Panc1 (cell line): ENCODE results near the gene PTGIS.

ENCODE experiments used
- POLR2AphosphoS5 ChIP-seq: IDR thresholded peaks from 2 replicates; pipeline ENCODE4 v1.6.1; 2012; ENCODE audit warnings: mild to moderate bottlenecking, low read depth, low read length, moderate library complexity
- TCF7L2 ChIP-seq: IDR thresholded peaks from 2 replicates; pipeline ENCODE4 v1.6.1; 2011; ENCODE audit warnings: mild to moderate bottlenecking, low read depth, low read length, inconsistent platforms
- TF ChIP-seq, protein P1 (sequence below): fragments of 450-650 bp; IDR thresholded peaks from 2 replicates; pipeline ENCODE4 v1.5.1; 2017; ENCODE audit warnings: mild to moderate bottlenecking
- TF ChIP-seq, protein P2 (sequence below), 2 experiments: IDR thresholded peaks; 2 replicates each; pipeline ENCODE4 v1.6.1; 2011 to 2012; ENCODE audit warnings: low read depth in 2 of 2, control low read depth in 1 of 2, low read length in 1 of 2, mild to moderate bottlenecking in 1 of 2, moderate library complexity in 1 of 2; ENCODE audit not compliant: insufficient read depth in 1 of 2

DNA sequence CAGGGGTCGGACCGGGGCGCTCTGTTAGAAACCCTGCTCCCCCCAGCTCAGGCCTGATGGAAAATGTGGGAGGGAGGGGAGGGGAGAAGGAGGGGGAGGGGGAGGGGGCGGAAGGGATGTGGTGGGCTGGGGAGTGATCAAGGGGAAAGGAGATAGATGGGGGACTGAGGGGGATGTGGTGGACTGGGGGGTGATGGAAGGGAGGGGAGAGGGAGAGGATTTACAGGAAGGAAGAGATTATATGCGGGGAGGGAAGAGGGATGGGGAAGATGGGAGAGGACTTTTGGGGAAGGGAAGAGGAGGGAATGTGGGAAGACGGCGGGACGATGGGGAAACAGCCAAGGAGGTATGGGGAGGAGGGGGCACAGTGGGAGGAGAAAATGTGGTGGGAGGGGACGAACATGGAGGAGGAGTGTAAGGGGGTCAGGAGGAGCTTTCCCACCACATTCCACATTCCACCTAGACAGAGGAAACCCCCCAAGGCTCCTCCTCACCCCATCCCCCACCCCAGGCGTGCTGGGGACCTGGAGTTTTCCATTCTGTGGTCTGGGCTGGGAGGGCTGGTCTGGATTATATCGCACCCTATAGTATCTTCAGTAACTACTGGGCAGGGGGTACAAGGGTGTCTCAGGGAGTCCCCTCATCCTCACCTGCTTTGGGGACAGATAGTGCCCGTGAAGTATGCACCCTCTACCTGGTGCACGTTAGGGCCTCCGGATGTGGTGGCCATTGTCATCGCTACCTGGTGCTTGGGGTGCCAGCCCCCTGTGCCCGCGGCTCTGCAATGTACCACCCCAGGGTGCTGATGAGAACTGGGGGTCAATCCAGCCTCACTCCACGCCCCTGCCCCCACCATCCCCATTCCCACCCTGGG lies 578 bp upstream of the PTGIS start:
- TF ChIP-seq, protein P1, sequence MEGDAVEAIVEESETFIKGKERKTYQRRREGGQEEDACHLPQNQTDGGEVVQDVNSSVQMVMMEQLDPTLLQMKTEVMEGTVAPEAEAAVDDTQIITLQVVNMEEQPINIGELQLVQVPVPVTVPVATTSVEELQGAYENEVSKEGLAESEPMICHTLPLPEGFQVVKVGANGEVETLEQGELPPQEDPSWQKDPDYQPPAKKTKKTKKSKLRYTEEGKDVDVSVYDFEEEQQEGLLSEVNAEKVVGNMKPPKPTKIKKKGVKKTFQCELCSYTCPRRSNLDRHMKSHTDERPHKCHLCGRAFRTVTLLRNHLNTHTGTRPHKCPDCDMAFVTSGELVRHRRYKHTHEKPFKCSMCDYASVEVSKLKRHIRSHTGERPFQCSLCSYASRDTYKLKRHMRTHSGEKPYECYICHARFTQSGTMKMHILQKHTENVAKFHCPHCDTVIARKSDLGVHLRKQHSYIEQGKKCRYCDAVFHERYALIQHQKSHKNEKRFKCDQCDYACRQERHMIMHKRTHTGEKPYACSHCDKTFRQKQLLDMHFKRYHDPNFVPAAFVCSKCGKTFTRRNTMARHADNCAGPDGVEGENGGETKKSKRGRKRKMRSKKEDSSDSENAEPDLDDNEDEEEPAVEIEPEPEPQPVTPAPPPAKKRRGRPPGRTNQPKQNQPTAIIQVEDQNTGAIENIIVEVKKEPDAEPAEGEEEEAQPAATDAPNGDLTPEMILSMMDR: no peak
- TF ChIP-seq POLR2AphosphoS5: no peak
- TF ChIP-seq, protein P2, sequence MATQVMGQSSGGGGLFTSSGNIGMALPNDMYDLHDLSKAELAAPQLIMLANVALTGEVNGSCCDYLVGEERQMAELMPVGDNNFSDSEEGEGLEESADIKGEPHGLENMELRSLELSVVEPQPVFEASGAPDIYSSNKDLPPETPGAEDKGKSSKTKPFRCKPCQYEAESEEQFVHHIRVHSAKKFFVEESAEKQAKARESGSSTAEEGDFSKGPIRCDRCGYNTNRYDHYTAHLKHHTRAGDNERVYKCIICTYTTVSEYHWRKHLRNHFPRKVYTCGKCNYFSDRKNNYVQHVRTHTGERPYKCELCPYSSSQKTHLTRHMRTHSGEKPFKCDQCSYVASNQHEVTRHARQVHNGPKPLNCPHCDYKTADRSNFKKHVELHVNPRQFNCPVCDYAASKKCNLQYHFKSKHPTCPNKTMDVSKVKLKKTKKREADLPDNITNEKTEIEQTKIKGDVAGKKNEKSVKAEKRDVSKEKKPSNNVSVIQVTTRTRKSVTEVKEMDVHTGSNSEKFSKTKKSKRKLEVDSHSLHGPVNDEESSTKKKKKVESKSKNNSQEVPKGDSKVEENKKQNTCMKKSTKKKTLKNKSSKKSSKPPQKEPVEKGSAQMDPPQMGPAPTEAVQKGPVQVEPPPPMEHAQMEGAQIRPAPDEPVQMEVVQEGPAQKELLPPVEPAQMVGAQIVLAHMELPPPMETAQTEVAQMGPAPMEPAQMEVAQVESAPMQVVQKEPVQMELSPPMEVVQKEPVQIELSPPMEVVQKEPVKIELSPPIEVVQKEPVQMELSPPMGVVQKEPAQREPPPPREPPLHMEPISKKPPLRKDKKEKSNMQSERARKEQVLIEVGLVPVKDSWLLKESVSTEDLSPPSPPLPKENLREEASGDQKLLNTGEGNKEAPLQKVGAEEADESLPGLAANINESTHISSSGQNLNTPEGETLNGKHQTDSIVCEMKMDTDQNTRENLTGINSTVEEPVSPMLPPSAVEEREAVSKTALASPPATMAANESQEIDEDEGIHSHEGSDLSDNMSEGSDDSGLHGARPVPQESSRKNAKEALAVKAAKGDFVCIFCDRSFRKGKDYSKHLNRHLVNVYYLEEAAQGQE (IDR thresholded peaks at IDR 0.05; ENCODE audit: insufficient read depth in 1 of 2, low read depth in 2 of 2, low read length in 1 of 2): no peak
- no peak for TF ChIP-seq TCF7L2
